ENCODE measurements around the gene TSNAXIP1.

TSNAXIP1 gene

DNA sequence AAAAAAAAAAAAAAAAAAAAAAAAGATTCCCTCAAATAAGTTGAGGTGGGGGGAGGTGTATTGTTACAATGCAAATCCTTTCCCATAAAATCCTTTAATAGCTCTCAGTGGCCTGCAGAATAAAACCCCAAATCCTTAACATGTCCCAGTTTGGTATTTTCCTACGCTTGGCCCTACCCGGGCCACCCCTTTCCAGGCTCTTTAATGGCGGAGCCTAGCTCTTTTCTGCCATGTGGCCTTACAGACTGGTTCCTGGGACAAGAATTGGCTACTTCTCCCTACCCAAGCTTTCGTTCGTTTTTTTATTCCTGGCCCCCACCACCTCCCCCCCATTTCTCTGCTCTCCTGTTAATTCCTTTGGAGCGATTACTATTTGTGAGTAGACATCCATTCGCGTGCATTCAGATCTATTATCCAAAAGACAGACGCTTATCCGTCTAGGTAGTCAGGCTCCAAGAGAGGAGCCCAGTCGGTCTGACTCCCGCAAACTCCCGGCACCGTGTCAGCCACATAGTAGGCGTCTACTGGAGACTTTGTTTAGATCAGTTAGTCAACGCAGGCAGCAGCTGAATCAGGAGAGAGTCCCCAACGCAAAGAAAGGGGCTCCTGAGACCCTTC lies 34.6 kb downstream of the TSNAXIP1 start:
- no peak for ATAC-seq

- peak; percentile 55 to 57 for ATAC-seq
Observed at GRCh38 chr16:67841816-67842508, 35.3 kb downstream of the TSNAXIP1 start, which contains the start of gene THAP11. TSS of gene THAP11 (plus strand) at chr16:67842320. CDS start at chr16:67842555, 235 bp downstream.

DNA sequence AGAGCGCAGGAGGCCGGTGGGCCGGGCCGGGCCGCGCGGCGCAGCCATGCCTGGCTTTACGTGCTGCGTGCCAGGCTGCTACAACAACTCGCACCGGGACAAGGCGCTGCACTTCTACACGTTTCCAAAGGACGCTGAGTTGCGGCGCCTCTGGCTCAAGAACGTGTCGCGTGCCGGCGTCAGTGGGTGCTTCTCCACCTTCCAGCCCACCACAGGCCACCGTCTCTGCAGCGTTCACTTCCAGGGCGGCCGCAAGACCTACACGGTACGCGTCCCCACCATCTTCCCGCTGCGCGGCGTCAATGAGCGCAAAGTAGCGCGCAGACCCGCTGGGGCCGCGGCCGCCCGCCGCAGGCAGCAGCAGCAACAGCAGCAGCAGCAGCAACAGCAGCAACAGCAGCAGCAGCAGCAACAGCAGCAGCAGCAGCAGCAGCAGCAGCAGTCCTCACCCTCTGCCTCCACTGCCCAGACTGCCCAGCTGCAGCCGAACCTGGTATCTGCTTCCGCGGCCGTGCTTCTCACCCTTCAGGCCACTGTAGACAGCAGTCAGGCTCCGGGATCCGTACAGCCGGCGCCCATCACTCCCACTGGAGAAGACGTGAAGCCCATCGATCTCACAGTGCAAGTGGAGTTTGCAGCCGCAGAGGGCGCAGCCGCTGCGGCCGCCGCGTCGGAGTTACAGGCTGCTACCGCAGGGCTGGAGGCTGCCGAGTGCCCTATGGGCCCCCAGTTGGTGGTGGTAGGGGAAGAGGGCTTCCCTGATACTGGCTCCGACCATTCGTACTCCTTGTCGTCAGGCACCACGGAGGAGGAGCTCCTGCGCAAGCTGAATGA lies 36.0 kb downstream of the TSNAXIP1 start:
- ATAC-seq = peak; percentile 16 to 18

DNA sequence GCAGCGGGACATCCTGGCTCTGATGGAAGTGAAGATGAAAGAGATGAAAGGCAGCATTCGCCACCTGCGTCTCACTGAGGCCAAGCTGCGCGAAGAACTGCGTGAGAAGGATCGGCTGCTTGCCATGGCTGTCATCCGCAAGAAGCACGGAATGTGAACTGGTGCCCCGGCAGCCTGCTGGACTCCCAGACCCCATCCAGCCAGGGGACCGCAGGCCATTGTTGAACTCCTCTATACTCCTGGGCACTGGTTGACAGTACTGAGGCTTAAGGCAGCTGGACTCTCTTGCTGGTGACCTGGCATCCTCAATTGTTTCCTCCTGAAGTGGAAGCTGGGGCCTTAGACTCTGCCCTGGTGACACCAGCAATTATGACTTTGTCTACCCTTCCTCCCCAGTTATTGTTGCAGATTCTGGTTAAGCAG lies 36.7 kb downstream of the TSNAXIP1 start:
- ATAC-seq = no peak

DNA sequence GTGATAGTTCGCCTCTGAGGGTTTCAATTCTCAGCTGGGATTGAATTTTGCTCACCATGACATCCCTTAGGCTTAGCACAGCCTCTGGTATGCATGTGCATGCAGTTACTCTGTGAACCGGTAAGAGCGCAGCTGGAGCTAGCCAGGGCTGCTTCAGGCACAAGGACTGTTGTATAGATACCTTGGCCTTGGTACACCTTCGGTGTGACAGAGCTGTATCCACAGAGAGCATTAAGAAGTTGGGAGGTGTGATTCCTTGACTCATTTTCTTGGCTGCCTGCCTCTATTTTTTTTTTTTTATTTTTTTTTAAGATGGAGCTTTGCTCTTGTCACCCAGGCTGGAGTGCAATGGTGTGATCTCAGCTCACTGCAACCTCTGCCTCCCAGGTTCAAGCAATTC lies 37.8 kb downstream of the TSNAXIP1 start:
- ATAC-seq = no peak

DNA sequence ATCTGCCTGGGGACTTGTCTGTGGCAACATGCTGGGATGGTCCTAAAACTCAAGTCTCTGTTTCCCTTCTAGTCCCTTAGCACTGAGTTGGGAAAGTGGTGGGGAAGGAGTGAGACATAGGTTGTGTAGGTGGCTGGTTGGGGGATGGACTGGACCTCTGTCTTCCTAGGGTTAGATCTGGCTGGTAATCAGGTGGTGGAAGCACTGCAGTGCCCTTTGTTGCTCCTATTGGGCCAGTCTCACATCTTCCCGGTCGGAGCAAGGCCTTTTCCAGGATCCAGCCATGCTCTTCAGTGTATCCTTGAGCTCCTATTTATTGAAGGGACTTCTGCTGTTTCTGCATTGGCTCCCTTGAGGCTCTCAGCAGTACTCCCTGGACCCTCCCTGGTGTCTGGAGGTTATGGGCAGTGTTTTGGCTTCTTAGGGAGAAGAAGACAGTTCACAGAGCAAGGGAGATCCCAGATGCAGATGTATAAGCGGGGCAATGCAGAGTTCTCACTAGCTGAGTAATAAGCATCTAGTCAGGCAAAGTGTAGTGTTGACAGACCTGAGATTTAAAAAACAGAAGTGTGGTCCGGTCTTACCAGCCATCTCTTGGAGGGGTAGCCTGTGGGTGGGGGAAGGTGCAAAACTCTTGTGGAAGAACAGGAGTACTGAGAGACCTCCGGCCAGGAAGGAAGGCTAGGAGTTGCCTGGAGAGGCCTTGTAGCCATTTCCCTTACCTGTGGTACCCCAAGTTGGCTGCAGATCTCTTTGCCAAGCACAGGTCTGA lies 38.8 kb downstream of the TSNAXIP1 start:
- no peak for ATAC-seq

DNA sequence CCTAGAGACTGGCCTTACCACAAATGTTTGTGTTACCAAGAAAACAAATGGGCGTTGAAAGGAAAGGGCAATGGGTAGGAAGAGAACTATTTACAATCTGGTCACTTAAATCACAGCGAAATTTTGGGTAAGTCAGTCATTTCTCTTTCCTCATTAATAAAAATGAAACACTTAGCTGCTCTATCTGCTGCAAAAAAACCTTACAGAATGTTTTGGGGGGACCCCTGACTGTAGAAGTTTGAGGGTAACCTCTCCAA lies 39.3 kb downstream of the TSNAXIP1 start:
- ATAC-seq = no peak

- peak; percentile 72 to 73 for ATAC-seq
Observed at GRCh38 chr16:67846320-67847063, 39.8 kb downstream of the TSNAXIP1 start, which contains the start of gene NUTF2. TSS of gene NUTF2 (plus strand) at chr16:67846933. CDS start at chr16:67865131, 18,198 bp downstream.

DNA sequence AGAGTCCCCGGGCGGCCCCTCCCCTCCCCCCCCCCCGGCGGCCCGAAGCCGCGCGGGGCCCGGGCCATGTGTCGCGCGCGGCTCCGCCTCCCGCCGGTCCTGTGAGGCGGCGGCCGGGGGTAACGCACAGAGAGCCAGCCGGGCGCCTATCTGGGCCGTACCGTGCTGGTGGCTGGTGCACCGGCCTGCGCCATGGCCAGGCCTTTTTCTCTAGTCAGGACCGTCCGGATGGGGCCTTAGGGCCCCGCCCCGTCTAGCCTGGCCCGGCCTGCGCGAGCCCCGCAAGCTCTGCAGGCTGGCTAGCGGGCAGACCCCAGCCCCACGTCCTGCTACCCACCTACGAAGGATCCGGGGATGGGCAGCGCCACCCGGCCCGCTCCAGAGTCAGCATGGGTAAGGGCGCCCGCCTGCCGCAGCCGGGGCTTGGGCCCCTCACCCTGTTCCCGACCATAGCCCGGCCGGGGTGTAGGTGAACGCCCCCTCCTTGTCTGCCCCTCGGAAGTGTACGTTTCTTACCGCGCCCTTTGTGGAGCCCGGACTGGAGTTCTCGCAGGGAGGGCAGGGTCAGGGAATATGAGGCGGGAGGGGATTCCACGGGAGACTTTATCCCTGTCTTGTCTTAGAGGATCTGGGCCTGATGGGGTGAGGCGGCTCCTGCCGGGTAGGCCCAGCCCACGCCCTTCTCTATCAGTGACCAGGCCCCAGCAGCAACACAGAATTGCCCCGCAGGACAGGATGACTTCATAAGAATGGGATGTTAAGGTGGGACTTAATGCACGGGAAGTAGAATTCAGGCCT lies 40.6 kb downstream of the TSNAXIP1 start, which contains the start of gene CENPT:
TSS of gene CENPT (minus strand) at position 630 of the 798 bp plus-strand sequence. CDS start 13,834 bp downstream, outside the sequence.
- ATAC-seq = peak; percentile 50 to 55

- no peak for ATAC-seq
Observed at GRCh38 chr16:67848118-67848517, 41.4 kb downstream of the TSNAXIP1 start.

- no peak for ATAC-seq
Observed at GRCh38 chr16:67853670-67854069, 47.0 kb downstream of the TSNAXIP1 start.

GRCh38 chr16:67855789-67856188 lies 49.1 kb downstream of the TSNAXIP1 start:
- ATAC-seq = no peak

DNA sequence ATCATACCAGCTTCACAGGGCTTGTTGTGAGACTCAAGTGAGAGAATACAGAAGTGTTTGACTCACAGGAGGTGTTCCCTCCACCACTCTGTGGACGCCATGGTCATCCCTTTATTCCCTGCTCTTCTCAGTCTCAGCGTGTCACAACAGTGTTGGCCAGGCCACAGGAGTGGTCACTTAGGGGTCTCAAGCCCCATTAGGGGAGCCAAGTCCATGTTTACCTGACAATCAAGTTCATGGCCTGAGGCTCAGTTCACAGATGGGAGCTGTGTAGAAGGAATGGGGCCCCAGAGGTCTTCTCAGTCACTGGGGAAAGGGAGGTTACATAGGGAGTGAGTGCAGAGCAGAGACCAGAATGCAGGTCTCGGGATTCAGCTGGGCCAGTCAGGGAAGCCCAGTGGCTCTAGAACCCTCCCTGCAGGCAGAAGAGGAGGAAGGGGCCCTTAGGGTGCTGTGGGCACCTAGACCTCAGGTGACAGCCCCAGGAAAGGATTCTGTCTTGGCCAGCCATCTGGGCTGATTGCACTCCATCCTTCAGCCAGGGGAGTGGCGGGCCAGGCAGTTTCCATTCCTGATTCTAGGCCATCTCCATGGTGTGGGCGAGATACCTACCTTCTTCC lies 50.3 kb downstream of the TSNAXIP1 start:
- no peak for ATAC-seq

GRCh38 chr16:67857547-67858233 lies 51.0 kb downstream of the TSNAXIP1 start:
- ATAC-seq = peak; percentile 90 to 97

- ATAC-seq = no peak
Observed at GRCh38 chr16:67858500-67858899, 51.8 kb downstream of the TSNAXIP1 start.

GRCh38 chr16:67860589-67861398 lies 54.1 kb downstream of the TSNAXIP1 start:
- no peak for ATAC-seq

DNA sequence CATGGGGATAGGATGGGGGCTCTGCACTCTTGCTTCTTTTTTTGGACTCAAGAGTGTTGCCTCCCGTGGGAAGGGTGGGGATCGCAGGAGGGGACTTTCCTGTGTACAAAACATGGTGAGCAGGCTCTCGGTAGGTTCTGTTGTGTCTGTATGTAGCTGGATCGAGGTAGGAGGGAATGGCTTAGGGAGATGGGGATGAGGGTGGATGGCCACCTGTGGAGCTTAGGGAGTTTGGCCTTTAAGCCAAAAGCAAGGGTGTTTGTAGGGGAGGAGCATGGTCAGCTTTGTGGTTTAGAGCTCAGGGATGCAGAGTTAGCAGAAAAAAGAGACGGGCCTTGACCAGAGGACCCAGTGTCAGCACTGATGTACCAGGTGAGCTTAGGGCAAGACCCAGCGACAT lies 55.2 kb downstream of the TSNAXIP1 start:
- ATAC-seq = no peak

DNA sequence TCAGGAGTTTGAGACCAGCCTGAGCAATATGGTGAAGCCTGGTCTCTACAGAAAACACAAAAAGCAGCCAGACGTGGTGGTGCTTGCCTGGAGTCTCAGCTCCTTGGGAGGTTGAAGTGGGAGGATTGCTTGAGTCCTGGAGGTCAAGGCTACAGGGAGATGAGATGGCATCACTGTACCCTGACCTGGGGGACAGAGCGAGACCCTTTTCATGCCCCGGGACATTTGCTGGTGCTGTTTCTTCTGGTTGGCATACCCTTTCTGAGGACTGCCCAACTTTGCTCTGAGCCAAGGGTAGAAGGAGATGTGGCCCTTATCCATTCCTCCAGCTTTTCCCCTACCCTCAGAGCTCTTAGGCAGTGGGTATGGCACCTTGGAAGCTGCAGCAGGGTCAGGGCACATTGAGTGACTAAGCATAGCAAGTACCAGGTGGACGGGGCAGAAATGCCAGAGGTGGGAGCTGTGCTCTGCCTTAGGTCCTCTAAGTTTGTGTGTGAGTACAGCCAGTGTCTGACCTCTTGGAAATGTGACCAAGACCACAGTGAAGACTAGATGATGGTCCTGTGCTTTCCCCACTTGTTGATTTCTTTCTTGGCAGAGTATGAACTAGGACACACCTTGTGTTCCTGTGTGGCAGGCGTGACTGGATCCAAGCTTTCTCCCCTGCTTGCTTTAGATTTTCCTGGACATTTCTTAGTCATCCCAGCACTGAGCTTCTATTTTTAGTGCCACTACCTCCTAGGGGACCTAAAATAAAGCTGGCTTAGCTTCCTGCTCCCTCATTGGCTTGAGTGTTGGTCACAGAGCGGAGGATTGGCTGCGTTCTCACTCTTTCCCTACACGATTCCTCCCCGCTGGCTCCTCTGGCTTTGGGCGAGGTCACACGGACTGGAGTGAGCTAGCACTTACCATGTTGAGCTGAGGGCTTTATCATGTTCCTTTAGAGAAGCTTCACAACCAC lies 56.2 kb downstream of the TSNAXIP1 start:
- ATAC-seq = no peak

All from activated CD4-positive, CD25-positive, alpha-beta regulatory T cell treated with anti-CD3 and anti-CD28 coated beads, Interleukin-2, amount 50 U/mL, for 24 hours (primary cell).